DND-41 (cell line): ENCODE measurements around the gene AFF3.

Experiments used
- CTCF ChIP-seq: IDR thresholded peaks from 2 replicates; pipeline ENCODE4 v1.5.1; 2012; ENCODE audit warnings: borderline replicate concordance, low read length, moderate library complexity, mild to moderate bottlenecking; ENCODE audit not compliant: poor library complexity, severe bottlenecking; ENCODE audit errors: extremely low read depth
- EZH2 ChIP-seq: IDR thresholded peaks from 3 replicates; pipeline ENCODE4 v1.6.1; 2012; ENCODE audit warnings: borderline replicate concordance, low read depth, mild to moderate bottlenecking, moderate library complexity, low read length, inconsistent platforms; ENCODE audit not compliant: severe bottlenecking

DNA sequence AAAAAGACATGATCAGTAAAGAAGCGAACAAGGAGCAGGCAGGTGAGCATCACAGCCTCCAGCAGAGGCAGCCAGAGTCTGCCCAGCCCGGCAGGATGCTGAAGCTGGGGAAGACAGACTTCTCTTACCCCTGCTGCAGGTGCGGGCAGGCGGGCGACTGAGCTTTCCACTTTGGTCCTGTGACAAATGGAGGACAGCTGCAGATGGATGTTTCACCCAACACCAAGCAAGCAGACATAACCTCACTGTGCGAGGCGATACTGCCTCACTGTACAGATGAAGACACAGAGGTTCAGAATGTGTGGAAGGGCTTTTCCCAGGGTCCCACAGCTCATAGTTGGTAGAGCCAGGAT lies 251.0 kb downstream of the AFF3 start:
- TF ChIP-seq CTCF (no peak), EZH2 (no peak)
